Measurements from ENCODE around the gene RAB11FIP3. TPM values are rescaled to one million over a fixed set of nuclear protein-coding genes. Genes with fewer than 3 reads are reported as not detected.
"Not testable (repeated sequence)": the region's sequence is repeated elsewhere in the genome, so short reads cannot be mapped to it uniquely, and the experiment has no call there.

Gene RAB11FIP3
- total RNA-seq, 1 donor from 2014 or later, result 44.1 TPM

GRCh38 chr16:489606-490005 lies 64.2 kb downstream of the RAB11FIP3 start:
- Histone ChIP-seq H3K36me3 (peaks cover 22% of the 10 kb centered on the region), H3K27ac (no peak overlapping the region), H3K4me1 (no peaks in the 10 kb centered on the region), H3K9me3 (no peaks in the 10 kb centered on the region), H3K4me3 (no peak overlapping the region), H3K27me3 (no peaks in the 10 kb centered on the region)
- intact Hi-C loops (cut with DNase I), result no loop called here
- TF ChIP-seq CTCF (IDR thresholded peaks at IDR 0.05), result no peak
- no peak for DNase-seq
- ATAC-seq, result no peak

GRCh38 chr16:490768-491167 lies 65.3 kb downstream of the RAB11FIP3 start:
- peaks cover 22% of the 10 kb centered on the region for H3K36me3 ChIP-seq
- no peak for TF ChIP-seq CTCF (IDR thresholded peaks at IDR 0.05)

GRCh38 chr16:491220-491919 lies 65.9 kb downstream of the RAB11FIP3 start:
- Histone ChIP-seq H3K9me3 (no peaks in the 10 kb centered on the region), H3K36me3 (peaks cover 22% of the 10 kb centered on the region), H3K27me3 (no peaks in the 10 kb centered on the region), H3K4me3 (no peak overlapping the region), H3K4me1 (no peaks in the 10 kb centered on the region), H3K27ac (no peak overlapping the region)
- intact Hi-C loops (cut with DNase I), result no loop called here
- DNase-seq, result no peak
- ATAC-seq, result no peak
- no peak for TF ChIP-seq CTCF (IDR thresholded peaks at IDR 0.05)

More at GRCh38 chr16:490768-491167, 65.3 kb downstream of the RAB11FIP3 start:
- no peak overlapping the region for H3K4me3 ChIP-seq
- H3K27me3 ChIP-seq, result no peaks in the 10 kb centered on the region
- no peak overlapping the region for H3K27ac ChIP-seq
- no peaks in the 10 kb centered on the region for H3K4me1 ChIP-seq
- intact Hi-C loops (cut with DNase I), result no loop called here
- no peaks in the 10 kb centered on the region for H3K9me3 ChIP-seq
- ATAC-seq (no peak), DNase-seq (no peak)

- intact Hi-C loops (cut with DNase I), result no loop called here
- peaks cover 22% of the 10 kb centered on the region for H3K36me3 ChIP-seq
- H3K4me3 ChIP-seq, result no peak overlapping the region
Measured at GRCh38 chr16:492211-492875, 66.9 kb downstream of the RAB11FIP3 start.

GRCh38 chr16:494676-495075 lies 69.2 kb downstream of the RAB11FIP3 start:
- intact Hi-C loops (cut with DNase I); H3K4me3 ChIP-seq; H3K4me1 ChIP-seq; H3K9me3 ChIP-seq; DNase-seq; H3K27ac ChIP-seq; H3K27me3 ChIP-seq; ATAC-seq: not testable (repeated sequence)
- peaks cover 20% of the 10 kb centered on the region for H3K36me3 ChIP-seq

More at GRCh38 chr16:492211-492875, 66.9 kb downstream of the RAB11FIP3 start:
- TF ChIP-seq CTCF (IDR thresholded peaks at IDR 0.05), result no peak
- H3K27ac ChIP-seq, result no peak overlapping the region
- no peaks in the 10 kb centered on the region for H3K4me1 ChIP-seq
- no peaks in the 10 kb centered on the region for H3K9me3 ChIP-seq
- DNase-seq (no peak), ATAC-seq (peak; percentile 32)
- H3K27me3 ChIP-seq, result no peaks in the 10 kb centered on the region

GRCh38 chr16:495127-495748 lies 69.8 kb downstream of the RAB11FIP3 start:
- Histone ChIP-seq H3K36me3 (peaks cover 16% of the 10 kb centered on the region), H3K4me3 (no peak overlapping the region), H3K9me3 (no peaks in the 10 kb centered on the region), H3K27me3 (no peaks in the 10 kb centered on the region), H3K27ac (no peak overlapping the region), H3K4me1 (no peaks in the 10 kb centered on the region)
- intact Hi-C loops (cut with DNase I), result no loop called here
- peak; percentile 38 for TF ChIP-seq CTCF (IDR thresholded peaks at IDR 0.05)
- ATAC-seq, result peak; percentile 70
- DNase-seq, result no peak

Measured in upper lobe of right lung (tissue), 1 donor.